ENCODE measurements around the gene CASP9.
"Not testable (repeated sequence)": the region's sequence is repeated elsewhere in the genome, so short reads cannot be mapped to it uniquely, and the experiment has no call there.

CASP9 gene

DNA sequence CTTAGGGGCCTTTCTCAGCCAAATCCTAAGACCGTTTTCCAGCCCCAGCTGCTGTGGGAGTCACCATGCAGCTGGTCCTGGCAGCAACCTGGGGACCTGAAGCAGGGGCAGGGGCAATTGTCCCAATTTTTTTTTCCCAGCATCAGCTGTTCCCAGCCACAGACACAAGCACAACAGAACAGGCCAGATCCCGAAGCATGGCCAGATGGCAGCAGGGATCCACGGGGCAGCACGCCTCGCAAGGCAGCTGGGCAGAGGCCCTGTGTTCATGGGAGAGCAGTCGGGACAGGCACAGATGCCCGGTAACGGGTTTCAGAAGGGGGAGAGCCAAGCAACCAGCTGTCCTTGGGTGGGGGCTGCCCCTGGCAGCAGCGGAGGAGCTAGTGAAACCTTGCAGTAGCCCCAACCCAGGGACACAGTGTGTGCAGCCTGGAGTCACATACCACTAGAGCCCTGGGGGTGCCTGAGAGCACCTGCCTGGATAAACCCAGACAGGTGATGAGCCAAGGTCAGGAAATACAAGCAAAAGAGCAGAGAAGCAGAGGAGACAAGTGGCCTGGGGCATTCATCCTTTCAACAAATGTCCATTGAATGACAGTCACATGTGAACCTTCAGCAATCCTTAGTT, 54.1 kb downstream of the CASP9 start:
- not testable (repeated sequence) for DNase-seq (ENCODE audit: low read depth in 2 of 2)

DNA sequence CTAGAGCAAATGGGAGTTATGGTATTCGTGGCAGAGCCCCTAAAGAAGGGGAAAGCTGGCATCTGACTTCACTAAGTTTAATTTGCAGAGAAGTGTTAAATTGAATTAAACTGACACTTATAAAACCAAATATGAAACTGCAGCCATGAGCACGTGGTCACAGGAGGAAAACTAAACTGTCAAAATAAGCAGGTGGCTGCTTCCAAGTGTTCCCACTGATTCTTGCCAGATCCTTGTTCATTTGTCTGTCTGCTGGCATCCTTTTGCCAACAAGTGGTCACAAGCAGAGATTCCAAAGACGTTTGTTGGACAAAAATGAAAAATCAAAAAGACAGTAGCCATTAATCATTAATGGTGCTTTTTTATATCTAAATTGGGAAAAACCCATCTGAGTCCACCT, 54.7 kb downstream of the CASP9 start:
- no peak for DNase-seq (ENCODE audit: low read depth in 2 of 2)

DNA sequence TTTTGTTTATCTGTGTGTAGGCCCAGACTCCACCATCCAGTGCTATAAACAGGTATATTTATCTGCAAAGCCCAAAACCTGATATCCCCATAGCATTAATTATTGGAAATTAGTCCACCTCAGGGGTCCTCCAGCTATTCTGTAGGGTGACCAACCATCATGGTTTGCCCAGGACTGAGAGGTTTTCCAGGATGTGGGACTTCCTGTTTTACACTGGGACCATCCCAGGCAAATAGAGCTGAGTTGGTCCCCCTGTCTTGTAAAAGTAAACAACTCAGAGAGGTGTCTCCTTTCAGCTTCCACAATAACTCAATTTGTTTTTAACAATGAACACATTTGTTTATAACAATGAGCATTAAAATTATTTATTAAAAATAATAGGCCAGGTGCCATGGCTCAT, 55.9 kb downstream of the CASP9 start:
- no peak for DNase-seq (ENCODE audit: low read depth in 2 of 2)

GRCh38 chr1:15466955-15467625, 56.9 kb downstream of the CASP9 start:
- DNase-seq (ENCODE audit: low read depth in 2 of 2) = not testable (repeated sequence)

DNA sequence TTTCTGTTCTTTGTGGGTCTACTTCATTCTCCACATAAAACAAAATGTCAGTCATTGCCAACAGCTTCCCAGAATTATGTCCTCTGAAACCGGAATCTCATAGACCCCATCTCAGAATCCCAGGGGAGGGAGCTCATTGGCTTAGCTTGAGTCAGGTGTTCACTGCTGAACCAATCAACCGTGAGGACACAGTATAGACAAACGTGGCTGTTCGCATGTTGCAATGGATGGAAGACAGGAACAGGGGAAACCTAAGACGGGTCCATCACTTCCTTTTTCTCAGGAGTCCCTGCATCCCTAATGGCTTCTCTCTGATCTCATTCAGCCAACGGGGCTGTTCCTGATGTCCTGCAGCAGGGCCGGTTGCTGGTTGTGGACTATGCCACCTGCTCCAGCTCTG, 58.3 kb downstream of the CASP9 start:
- DNase-seq (ENCODE audit: low read depth in 2 of 2) = no peak

GRCh38 chr1:15463926-15464322, 60.1 kb downstream of the CASP9 start:
- DNase-seq (ENCODE audit: low read depth in 2 of 2) = not testable (repeated sequence)

GRCh38 chr1:15463064-15463800, 60.8 kb downstream of the CASP9 start:
- DNase-seq (ENCODE audit: low read depth in 2 of 2) = not testable (repeated sequence)

DNA sequence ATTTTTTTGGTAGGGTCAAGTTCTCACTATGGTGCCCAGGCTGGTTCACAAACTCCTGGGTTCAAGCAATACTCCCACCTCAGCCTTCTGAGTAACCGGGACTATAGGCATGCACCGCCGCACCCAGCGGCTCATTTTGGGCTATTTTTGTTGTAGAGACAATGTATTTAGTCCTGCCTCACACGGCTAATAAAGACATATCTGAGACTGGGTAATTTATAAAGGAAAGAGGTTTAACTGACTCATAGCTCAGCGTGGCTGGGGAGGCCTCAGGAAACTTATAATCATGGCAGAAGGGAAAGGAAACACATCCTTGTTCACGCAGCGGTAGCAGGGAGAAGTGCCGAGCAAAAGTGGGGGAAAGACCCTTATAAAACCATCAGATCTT, 63.3 kb downstream of the CASP9 start:
- no peak for DNase-seq (ENCODE audit: low read depth in 2 of 2)

DNA sequence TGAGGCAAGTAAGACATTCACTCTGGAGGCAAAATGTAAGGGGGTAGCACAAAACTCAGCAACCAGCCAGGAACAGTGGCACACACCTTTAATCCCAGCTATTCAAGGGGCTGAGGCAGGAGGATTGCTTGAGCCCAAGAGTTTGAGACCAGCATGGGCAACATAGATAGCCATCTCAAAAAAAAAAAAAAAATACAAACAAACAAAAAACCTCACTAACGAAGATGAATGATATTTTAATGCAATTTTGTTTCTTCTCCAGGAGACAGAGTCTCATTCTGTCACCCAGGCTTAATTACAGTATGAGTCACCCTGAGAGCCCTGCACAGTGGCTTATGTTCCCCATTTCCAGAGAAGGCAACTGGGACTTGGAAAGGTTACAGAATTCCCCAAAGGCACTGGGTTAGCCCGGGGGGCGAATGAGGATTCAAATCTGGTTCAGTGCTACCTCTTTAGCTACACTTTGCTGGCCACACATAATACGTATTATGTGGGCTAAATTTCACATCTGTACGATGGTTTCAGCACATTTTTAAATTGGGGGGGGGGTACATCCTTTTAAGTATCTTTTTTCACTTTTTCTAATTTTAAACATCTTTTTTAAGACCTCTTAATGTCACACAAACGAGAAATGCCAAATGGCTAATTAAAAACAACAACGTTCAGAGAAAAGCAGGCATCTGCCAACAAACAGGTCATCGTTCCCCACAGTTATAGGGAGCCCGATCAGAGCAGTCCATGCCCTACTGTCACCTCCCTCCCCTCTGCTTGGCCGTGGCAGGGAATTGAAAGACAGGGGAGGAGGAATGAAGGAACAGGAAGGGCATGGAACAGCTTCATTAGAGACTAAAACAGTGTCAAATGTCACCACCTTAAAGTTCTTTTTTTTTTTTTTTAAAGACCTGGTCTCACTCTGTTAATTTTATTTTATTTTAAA, 64.0 kb downstream of the CASP9 start:
- DNase-seq (ENCODE audit: low read depth in 2 of 2) = no peak

- DNase-seq (ENCODE audit: low read depth in 2 of 2) = not testable (repeated sequence)
Observed at GRCh38 chr1:15458388-15458787, 65.6 kb downstream of the CASP9 start.

DNA sequence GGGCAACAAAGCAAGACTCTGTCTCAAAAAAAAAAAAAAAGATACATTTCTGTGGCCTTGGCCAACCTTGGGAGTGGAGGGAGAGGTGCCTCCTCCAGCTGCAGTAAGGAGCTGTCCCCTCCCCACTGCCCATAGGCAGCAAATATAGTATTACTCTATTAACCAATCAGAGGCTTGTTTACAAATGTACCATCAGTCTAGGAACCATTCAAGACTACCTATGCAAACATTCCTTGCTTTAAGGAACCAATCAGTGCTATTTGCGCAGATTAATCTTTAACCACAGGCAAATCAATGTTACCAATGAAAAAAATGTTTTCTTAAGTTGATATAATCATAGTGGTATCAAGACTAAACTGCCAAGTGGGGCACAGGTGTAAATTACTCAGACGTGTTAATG, 66.4 kb downstream of the CASP9 start:
- no peak for DNase-seq (ENCODE audit: low read depth in 2 of 2)

DNA sequence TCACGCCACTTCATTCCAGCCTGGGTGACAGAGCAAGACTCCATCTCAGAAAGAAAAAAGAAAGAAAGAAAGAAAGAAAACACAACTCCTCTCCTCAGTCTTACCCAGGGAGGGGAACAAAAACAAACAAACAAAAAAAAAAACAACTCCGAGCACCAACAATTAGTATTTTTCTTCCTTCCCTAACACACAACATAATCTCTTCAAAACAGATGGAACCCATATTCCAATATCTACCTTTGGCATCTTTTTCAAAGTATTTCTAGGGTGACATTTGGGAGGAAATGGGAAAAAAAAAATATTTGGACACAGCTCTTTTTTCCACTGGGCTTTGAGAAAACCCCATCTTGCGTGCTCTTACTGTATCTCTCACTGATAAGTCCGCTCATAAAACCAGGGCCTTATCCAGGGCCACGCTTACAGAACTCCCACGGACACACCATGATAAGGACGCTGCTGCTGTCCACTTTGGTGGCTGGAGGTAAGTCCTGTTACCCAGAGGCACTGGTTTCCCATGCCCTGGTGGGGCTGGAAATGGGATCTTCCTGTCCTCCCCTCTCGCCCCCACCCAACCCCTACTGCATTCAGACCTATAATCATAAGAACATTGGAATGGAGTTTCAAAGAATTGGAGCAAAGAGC, 67.6 kb downstream of the CASP9 start, which contains the start of gene CELA2A:
CELA2A (plus strand) TSS at position 420 of the 642 bp plus-strand sequence; CDS start at position 442, 22 bp downstream.
- no peak for DNase-seq (ENCODE audit: low read depth in 2 of 2)

DNA sequence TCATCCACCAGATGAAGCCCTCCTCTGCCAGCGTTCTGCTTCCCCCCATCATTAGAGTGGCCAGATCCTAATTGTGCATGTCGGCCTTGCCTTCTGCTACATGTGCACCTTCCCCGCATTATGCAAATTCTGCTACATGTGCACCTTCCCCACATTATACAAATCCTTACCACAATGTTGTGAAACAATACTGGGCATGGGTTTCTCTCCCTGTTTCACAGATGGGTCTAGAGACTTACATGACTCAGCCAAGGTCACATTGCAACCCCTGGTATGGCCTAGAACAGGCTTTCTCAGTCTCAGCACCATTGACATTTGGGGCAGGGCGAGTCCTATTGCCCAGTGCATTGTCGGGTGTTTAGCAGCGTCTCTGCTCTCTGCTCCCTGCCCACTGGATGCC, 68.5 kb downstream of the CASP9 start:
- DNase-seq (ENCODE audit: low read depth in 2 of 2) = no peak

GRCh38 chr1:15454256-15454655, 69.8 kb downstream of the CASP9 start:
- no peak for DNase-seq (ENCODE audit: low read depth in 2 of 2)

DNA sequence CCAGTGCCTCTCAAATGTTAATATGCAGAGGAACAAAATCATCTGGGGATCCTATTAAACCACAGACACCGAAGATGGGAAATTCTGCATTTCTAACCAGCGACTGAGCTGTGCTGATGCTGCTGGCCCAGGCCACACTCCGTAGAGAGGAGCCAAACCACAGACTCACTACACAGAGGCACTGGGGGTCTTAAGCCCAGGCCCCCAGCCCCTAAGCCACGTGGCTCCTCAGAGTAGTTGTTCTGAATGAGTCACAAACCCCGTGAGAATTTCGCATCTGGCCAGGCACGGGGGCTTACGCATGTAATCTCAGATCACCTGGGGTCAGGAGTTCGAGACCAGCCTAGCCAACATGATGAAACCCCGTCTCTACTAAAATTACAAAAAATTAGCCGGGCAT, 70.3 kb downstream of the CASP9 start:
- no peak for DNase-seq (ENCODE audit: low read depth in 2 of 2)

DNA sequence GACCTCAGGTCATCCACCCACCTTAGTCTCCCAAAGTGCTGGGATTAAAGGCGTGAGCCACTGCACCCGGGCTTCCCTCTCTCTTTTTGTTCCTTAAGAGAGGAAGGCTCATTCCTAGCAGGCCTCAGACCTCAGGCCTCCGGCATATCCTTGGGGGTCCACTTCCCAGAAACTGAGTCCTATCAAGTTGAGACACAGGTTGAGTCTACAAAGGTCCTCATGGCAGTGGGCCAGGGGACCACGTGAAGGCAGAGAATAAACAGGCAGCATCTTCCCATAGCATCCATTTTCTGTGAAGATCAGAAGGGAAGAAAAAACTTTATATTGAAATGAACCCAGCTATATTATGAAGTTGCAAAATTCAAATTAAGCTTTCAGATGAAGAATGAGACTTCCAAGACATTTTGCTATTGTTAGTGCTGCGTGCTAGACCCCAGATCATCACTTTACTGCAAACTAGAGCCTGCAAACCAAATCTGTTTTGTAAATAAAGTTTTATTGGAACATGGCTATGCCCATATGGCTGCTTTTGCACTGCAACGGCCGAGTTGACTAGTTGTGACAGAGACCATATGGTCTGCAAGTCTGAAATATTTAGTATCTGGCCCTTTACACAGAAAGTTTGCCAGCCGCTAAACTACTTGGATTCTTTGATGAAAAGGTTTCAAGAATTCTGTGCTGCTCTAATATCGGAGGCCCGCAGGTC, 71.0 kb downstream of the CASP9 start:
- no peak for DNase-seq (ENCODE audit: low read depth in 2 of 2)

- no peak for DNase-seq (ENCODE audit: low read depth in 2 of 2)
Observed at GRCh38 chr1:15452216-15452615, 71.8 kb downstream of the CASP9 start.

DNA sequence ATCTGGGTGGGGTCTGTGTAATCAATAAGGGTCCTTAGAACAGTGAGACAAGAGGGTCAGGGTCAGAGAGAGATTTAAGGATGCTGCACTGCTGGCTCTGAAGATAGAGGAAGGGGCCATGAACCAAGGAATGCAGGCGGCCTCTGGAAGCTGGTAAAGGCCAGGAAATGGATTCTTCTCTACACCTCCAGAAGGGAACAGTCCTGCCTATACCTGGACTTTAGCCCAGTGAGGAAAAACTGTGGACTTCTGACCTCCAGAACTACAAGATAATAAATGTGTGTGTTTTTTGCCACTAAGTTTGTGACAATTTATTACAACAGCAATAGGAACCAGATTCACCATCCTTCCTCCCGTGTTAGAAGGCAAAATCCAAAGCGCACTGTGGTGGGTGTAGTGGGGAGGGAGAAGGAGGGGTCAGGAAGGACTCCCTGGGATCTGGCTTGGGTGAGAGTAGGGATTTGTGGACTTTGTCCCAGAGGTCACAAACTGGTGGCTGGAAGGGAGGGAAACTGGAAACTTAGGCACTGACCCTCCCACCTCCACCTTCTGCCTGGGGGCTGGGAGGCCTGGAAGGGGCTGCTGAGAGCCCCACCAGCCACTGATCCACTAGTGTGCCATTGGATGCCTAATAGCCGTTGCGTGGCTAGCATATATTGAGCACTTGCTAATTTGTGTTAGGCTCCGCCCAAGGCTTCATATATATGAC, 72.8 kb downstream of the CASP9 start:
- no peak for DNase-seq (ENCODE audit: low read depth in 2 of 2)

DNA sequence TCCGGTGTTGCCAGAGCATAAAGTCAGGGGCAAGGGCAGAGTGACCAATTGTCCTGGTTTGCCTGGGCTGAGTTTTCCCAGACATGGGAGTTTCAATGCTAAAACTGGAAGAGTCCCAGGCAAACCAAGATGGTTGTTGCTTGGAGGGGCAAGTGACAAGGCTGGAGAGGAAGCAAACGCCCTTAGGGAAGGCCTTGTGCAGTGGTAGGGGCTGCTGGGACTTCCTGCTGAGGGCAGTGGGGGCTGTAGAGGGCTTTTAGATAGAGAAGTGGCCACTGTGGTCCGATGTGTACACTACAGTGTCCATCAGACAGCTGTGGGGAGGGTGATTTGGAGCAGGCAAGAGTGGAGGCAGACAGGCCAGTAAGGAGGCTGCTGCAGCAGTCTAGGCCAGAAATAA, 74.4 kb downstream of the CASP9 start:
- DNase-seq (ENCODE audit: low read depth in 2 of 2) = no peak

DNA sequence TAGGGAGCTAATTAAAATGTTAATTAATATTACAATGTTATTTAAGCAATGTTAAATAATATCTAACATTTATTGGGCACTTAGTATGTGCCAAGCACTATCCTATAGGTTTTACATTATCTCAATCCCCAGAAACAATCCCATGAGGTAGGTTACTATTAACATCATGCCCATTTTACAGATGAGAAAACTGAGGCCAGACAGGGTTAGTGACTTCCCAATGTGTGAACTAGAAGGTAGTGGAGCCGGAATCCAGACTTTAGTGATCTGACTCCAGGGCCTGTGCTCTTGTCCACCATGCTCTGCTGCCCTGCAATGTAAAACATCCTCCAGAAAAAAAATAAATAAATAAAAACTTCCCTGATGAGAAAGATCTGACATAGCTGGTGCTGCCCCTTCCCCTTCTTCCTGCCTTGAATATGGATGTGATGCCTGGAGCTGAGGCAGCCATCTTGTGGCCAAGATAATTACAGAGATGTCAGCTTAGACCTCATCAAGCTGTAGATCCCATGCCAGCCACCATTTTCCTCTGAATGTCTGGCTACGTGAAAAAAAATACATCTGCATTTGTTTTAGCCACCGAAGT, 75.0 kb downstream of the CASP9 start:
- no peak for DNase-seq (ENCODE audit: low read depth in 2 of 2)
